Astrocyte of the cerebellum (primary cell): ENCODE data around the gene KRTAP15-1.
A peak's percentile ranks its signal among the peaks of the same experiment; 100 is the strongest.

ENCODE experiments used
- DNase-seq: peaks from one replicate; pipeline ENCODE4 v3.0.0-alpha.2; 2011; ENCODE audit warnings: low read depth
- H3K4me3 ChIP-seq: 2 replicates; pipeline ENCODE4 v1.5.1; 2011; ENCODE audit warnings: mild to moderate bottlenecking, low read depth, low read length, moderate library complexity
- CTCF ChIP-seq: IDR thresholded peaks from 2 replicates; pipeline ENCODE4 v1.5.1; 2012; ENCODE audit warnings: low read length, low read depth, moderate library complexity, mild to moderate bottlenecking; ENCODE audit errors: missing control alignments
- in situ Hi-C: cut with HindIII; loops from 2 replicates; pipeline ENCODE4 v1.10.0; 2017; ENCODE audit warnings: low sequenced_read_pairs

Gene KRTAP15-1

GRCh38 chr21:30439975-30440374 is at the start of gene KRTAP15-1:
KRTAP15-1 (plus strand) TSS chr21:30440275; CDS start chr21:30440328, 53 bp downstream.
- no peak for TF ChIP-seq CTCF
- no peak for DNase-seq
- in situ Hi-C loops: no loop called here
- H3K4me3 ChIP-seq: no peak within 1 kb of the TSS

GRCh38 chr21:30391492-30392025 is 48.5 kb upstream of the KRTAP15-1 start:
- no peak for TF ChIP-seq CTCF
- in situ Hi-C loops: no loop called here
- DNase-seq: no peak

GRCh38 chr21:30395731-30396130 is 44.3 kb upstream of the KRTAP15-1 start, which contains the start of gene KRTAP13-1:
KRTAP13-1 (plus strand) TSS chr21:30396031; CDS start chr21:30396087, 56 bp downstream.
- no peak for TF ChIP-seq CTCF
- in situ Hi-C loops: no loop called here
- H3K4me3 ChIP-seq: no peak within 1 kb of the TSS
- DNase-seq: no peak

More at GRCh38 chr21:30391492-30392025, 48.5 kb upstream of the KRTAP15-1 start:
- no peak overlapping the region for H3K4me3 ChIP-seq

GRCh38 chr21:30408782-30409494 is 31.1 kb upstream of the KRTAP15-1 start:
- H3K4me3 ChIP-seq: no peak overlapping the region
- in situ Hi-C loops: no loop called here
- TF ChIP-seq CTCF: peak; percentile 68
- DNase-seq: peak; percentile 64

- no peak for TF ChIP-seq CTCF
- no peak overlapping the region for H3K4me3 ChIP-seq
- in situ Hi-C loops: no loop called here
- DNase-seq: no peak
These were observed 24.1 kb upstream of the KRTAP15-1 start for GRCh38 chr21:30415993-30416392.

GRCh38 chr21:30425826-30426225 is 14.2 kb upstream of the KRTAP15-1 start, which contains the start of gene KRTAP13-3:
KRTAP13-3 (minus strand) TSS chr21:30425926; CDS start chr21:30425912, 14 bp downstream.
- in situ Hi-C loops: no loop called here
- DNase-seq: no peak
- TF ChIP-seq CTCF: no peak
- no peak within 1 kb of the TSS for H3K4me3 ChIP-seq
